Stimulated activated CD8-positive, alpha-beta memory T cell treated with anti-CD3 and anti-CD28 coated beads, Interleukin-4, amount 100 ng/mL, for 1 hour (primary cell): ENCODE results near the gene RBM33.
"Not testable (repeated sequence)": the region's sequence is repeated elsewhere in the genome, so short reads cannot be mapped to it uniquely, and the experiment has no call there.

Source experiments
- DNase-seq, 2 donors: peaks; one replicate each; pipeline ENCODE4 v3.0.0-alpha.2; 2020; ENCODE audit warnings: low read depth in 2 of 2, low spot score in 1 of 2

Gene RBM33

GRCh38 chr7:155690655-155691054 lies 46.2 kb downstream of the RBM33 start:
- not testable (repeated sequence) for DNase-seq

- DNase-seq = no peak
Measured at GRCh38 chr7:155692317-155692716, 47.9 kb downstream of the RBM33 start.

- no peak for DNase-seq
Measured at GRCh38 chr7:155693826-155694225, 49.4 kb downstream of the RBM33 start.

- no peak for DNase-seq
Measured at GRCh38 chr7:155694851-155695250, 50.4 kb downstream of the RBM33 start.

- DNase-seq = no peak
Measured at GRCh38 chr7:155696747-155697146, 52.3 kb downstream of the RBM33 start.

GRCh38 chr7:155698633-155699032 lies 54.2 kb downstream of the RBM33 start:
- no peak for DNase-seq

GRCh38 chr7:155699180-155699579 lies 54.7 kb downstream of the RBM33 start:
- DNase-seq = no peak

- no peak for DNase-seq
Measured at GRCh38 chr7:155700847-155701246, 56.4 kb downstream of the RBM33 start.

- DNase-seq = no peak
Measured at GRCh38 chr7:155701972-155702544, 57.6 kb downstream of the RBM33 start.

- no peak for DNase-seq
Measured at GRCh38 chr7:155702616-155703015, 58.2 kb downstream of the RBM33 start.

- no peak for DNase-seq
Measured at GRCh38 chr7:155705623-155706360, 61.3 kb downstream of the RBM33 start.

- no peak for DNase-seq
Measured at GRCh38 chr7:155706376-155706775, 61.9 kb downstream of the RBM33 start.

GRCh38 chr7:155709453-155709852 lies 65.0 kb downstream of the RBM33 start:
- DNase-seq = no peak

GRCh38 chr7:155710031-155710430 lies 65.6 kb downstream of the RBM33 start:
- DNase-seq = no peak

GRCh38 chr7:155710530-155710929 lies 66.1 kb downstream of the RBM33 start:
- no peak for DNase-seq

GRCh38 chr7:155711081-155711480 lies 66.6 kb downstream of the RBM33 start:
- DNase-seq = no peak

GRCh38 chr7:155713384-155713783 lies 68.9 kb downstream of the RBM33 start:
- no peak for DNase-seq

- DNase-seq = no peak
Measured at GRCh38 chr7:155714702-155715101, 70.2 kb downstream of the RBM33 start.

- DNase-seq = no peak
Measured at GRCh38 chr7:155715111-155715805, 70.8 kb downstream of the RBM33 start.

- DNase-seq = no peak
Measured at GRCh38 chr7:155717010-155717744, 72.7 kb downstream of the RBM33 start.

- no peak for DNase-seq
Measured at GRCh38 chr7:155721056-155721455, 76.6 kb downstream of the RBM33 start.

- DNase-seq = no peak
Measured at GRCh38 chr7:155722118-155722517, 77.7 kb downstream of the RBM33 start.
